Activated naive CD8-positive, alpha-beta T cell treated with anti-CD3 and anti-CD28 coated beads, Interleukin-2, amount 50 U/mL, for 24 hours (primary cell): ENCODE measurements around the gene CISTR.
A peak's percentile ranks its signal among the peaks of the same experiment; 100 is the strongest.

ENCODE experiments used
- ATAC-seq: fragments of 150-1000 bp; cut with Tn5 transposase; one replicate; pipeline ENCODE4 v1.10.0; 2021
- DNase-seq: peaks from one replicate; pipeline ENCODE4 v3.0.0; 2021
- H3K27ac Mint-ChIP-seq: one replicate; pipeline ENCODE4 v1.8.0; 2021; ENCODE audit warnings: mild to moderate bottlenecking, mixed read lengths
- H3K27me3 Mint-ChIP-seq: one replicate; pipeline ENCODE4 v1.8.0; 2021; ENCODE audit warnings: mixed read lengths
- H3K36me3 Mint-ChIP-seq: one replicate; pipeline ENCODE4 v1.8.0; 2021; ENCODE audit warnings: low read depth, mixed read lengths
- H3K4me1 Mint-ChIP-seq: one replicate; pipeline ENCODE4 v1.8.0; 2021; ENCODE audit warnings: mixed read lengths
- H3K4me3 Mint-ChIP-seq: one replicate; pipeline ENCODE4 v1.8.0; 2021; ENCODE audit warnings: mild to moderate bottlenecking, moderate library complexity, mixed read lengths
- H3K9me3 Mint-ChIP-seq: one replicate; pipeline ENCODE4 v1.8.0; 2021; ENCODE audit warnings: mixed read lengths

CISTR gene

DNA sequence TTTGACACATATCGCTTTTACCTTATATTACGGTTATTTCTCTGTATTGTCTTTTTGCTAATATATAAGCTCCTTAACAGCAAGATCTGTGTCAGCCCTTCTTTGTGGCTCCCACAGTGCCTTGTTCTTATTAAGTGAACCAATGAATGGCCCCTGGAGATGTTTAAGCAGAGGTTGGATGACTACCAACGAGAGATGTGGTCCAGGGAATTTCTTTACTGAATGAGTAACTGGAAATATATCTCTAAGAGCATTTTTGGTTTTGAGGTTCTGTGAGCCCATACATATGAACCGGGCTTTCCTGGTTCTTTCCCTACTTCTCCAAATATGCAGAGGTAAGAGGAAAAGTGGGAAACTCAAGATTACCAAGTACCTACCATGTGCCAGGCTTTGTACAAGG is 48.0 kb downstream of the CISTR start:
- DNase-seq (no peak), ATAC-seq (no peak)
- Mint-ChIP-seq H3K27me3 (peaks cover 64% of the 10 kb centered on the region), H3K4me3 (no peak overlapping the region), H3K4me1 (no peaks in the 10 kb centered on the region), H3K36me3 (no peaks in the 10 kb centered on the region), H3K27ac (no peak overlapping the region), H3K9me3 (no peaks in the 10 kb centered on the region)

DNA sequence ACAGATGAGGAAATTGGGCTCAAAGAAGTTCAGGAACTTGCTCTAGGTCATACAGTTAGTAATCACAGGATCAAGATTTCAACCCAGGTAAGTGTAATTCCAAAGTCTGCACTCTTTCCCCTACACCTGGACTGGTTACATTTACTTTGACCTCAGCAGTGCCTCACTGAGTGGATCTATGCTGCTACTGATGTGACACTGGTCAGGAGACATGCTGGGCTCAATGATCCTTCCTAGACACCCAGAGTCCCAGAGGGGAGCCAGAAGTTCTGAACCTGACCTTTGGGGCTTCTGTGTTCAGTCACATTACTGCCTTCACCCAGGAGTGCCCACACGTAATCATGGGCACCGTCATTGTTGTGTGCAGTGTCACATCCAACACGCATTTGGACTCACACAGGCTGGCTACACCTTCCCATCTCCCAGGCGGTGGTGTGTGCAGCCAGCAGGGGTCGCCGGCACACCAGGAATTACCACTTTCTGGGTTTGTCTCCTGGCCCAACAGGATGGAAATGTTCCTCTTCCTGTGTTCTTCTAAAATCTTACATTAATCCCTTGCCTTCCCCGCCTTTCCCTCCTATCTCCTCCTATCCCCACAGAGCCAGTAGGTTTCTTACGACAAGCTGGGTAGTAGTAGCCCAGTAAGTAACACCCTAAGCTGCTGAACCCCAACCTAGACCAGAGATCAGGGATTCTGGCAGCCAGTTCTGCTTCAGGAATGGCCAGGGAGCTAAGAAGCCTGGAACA is 50.1 kb downstream of the CISTR start:
- H3K4me1 Mint-ChIP-seq: peaks cover 4% of the 10 kb centered on the region
- H3K36me3 Mint-ChIP-seq: no peaks in the 10 kb centered on the region
- DNase-seq (peak; percentile 80), ATAC-seq (peak; percentile 92)
- H3K27me3 Mint-ChIP-seq: peaks cover 81% of the 10 kb centered on the region
- no peak overlapping the region for H3K4me3 Mint-ChIP-seq
- no peak overlapping the region for H3K27ac Mint-ChIP-seq
- no peaks in the 10 kb centered on the region for H3K9me3 Mint-ChIP-seq

DNA sequence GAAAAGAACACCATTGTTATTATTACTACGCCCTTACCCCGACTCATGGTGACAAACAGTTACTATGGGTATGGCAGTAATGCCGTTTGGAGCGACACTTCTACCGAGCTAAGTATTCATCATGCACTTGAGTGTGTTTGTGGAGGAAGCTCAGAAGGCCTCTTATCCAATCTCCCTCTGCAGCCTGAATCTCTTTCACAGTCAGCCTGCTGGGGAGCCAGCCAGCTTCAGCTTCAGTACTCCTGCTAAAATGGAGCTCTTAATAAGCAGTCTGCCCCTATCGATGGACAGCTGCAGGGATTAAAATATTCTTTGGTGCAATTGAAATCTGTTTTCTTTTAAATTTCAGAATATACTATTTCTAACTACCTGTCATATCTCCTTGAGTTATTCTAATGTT is 51.2 kb downstream of the CISTR start:
- no peak overlapping the region for H3K4me3 Mint-ChIP-seq
- ATAC-seq (no peak), DNase-seq (no peak)
- H3K27me3 Mint-ChIP-seq: peaks cover 83% of the 10 kb centered on the region
- H3K4me1 Mint-ChIP-seq: peaks cover 13% of the 10 kb centered on the region
- H3K27ac Mint-ChIP-seq: no peak overlapping the region
- no peaks in the 10 kb centered on the region for H3K9me3 Mint-ChIP-seq
- H3K36me3 Mint-ChIP-seq: no peaks in the 10 kb centered on the region

DNA sequence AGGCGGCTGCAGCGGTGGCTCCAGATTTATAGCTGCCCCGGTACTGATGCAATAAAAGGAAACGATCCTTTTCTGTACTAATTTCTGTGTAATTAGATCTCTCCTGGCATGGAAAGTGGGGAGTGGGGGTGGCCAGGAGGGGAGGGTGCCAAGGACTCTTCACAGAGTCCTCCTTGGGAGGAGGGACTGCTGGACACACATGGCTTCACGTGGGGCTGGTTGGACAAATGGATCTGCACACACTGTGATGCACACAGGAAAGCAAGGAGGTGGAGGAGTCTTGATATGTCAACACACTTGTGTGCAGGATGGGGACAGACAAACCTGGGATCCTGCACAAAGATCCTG is 52.1 kb downstream of the CISTR start:
- H3K36me3 Mint-ChIP-seq: no peaks in the 10 kb centered on the region

DNA sequence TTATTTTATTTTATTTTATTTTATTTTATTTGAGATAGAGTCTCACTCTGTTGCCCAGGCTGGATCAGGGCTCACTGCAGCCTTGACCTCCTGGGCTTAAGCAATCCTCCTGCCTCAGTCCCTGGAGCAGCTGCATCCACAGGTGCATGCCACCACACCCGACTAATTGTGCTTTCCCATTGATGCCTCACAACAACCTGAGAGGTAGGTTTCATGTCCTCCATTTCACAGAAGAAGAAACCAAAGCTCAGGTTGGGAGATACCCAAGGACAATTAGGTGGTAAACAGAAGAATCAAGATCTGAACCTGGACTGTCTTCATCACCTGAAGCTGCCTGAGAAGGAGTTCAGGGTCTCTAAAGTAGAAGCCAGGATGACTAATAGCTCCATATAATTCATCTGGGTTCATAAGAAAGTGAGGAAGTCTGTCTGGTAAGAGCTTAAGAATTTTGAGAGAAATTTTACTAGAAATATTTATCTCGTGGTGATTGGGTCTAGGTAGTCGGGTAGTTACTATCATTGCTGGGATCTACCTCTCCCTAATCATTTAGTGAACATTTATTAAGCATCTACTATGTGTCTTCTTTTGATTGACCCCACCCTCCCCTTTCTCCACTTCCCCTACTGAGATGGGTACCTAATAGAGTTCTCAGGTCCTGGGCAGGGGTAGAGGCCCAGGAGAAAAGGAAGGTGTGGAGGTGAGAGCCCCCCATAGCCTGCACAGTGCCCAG is 52.7 kb downstream of the CISTR start:
- H3K36me3 Mint-ChIP-seq: no peaks in the 10 kb centered on the region
- no peaks in the 10 kb centered on the region for H3K9me3 Mint-ChIP-seq
- H3K4me1 Mint-ChIP-seq: peaks cover 26% of the 10 kb centered on the region
- H3K27ac Mint-ChIP-seq: no peak overlapping the region
- H3K4me3 Mint-ChIP-seq: no peak overlapping the region
- peaks cover 90% of the 10 kb centered on the region for H3K27me3 Mint-ChIP-seq
- ATAC-seq (no peak), DNase-seq (no peak)

More for the DNA sequence above, 52.1 kb downstream of the CISTR start:
- ATAC-seq: no peak
- Mint-ChIP-seq H3K27ac (no peak overlapping the region), H3K4me3 (no peak overlapping the region), H3K27me3 (peaks cover 89% of the 10 kb centered on the region), H3K9me3 (no peaks in the 10 kb centered on the region), H3K4me1 (peaks cover 20% of the 10 kb centered on the region)
- no peak for DNase-seq

DNA sequence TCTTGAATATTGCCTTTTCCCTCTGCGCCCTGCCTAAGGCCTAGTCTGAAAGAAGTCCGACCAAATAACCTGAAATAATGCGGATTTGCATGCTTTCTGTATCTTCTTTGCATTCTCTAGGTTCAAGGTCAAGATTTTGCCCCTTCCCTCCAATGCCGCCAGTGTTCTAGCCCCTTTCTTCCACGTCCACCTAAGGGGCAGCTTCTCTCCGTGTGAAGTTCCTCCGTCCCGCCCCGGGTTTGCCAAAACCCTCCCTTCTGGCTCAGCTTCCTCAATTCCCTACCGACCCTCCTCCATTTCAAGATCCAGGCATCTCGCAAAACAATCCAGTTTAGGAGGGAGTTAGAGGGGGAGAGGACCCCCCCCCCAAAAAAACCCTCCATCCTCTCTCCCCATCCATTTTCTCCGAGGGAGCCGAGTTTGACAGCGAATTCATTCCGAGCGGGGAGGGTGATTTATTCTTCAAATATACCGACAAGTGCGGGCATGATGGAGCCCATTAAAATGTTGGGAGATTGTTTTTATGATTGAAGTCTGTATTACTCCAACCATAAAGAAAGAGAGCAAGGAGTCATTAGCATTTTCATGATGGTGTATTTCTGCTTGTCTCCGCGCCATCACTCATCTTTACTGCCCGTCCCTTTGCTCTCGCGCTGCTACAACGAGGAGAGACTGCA is 55.0 kb downstream of the CISTR start:
- ATAC-seq (no peak), DNase-seq (no peak)
- H3K36me3 Mint-ChIP-seq: no peaks in the 10 kb centered on the region
- peaks cover 85% of the 10 kb centered on the region for H3K27me3 Mint-ChIP-seq
- H3K4me1 Mint-ChIP-seq: peaks cover 27% of the 10 kb centered on the region
- H3K27ac Mint-ChIP-seq: no peak overlapping the region
- peak overlapping the region; percentile 40 for H3K4me3 Mint-ChIP-seq
- no peaks in the 10 kb centered on the region for H3K9me3 Mint-ChIP-seq
